Heart left ventricle (tissue), 13 donors: Measurements from ENCODE around the gene NRCAM.

Experiments used
- POLR2A ChIP-seq, 2 donors: fragments of 450-650 bp; IDR thresholded peaks; one replicate each; pipeline ENCODE4 v1.6.1; 2017; ENCODE audit warnings: antibody characterized with exemption in 2 of 2, mild to moderate bottlenecking in 2 of 2, moderate library complexity in 2 of 2
- TF ChIP-seq, protein P1 (sequence below), 12 donors: fragments of 200-600 bp; sonication (generic) in 4 of 12; IDR thresholded peaks; one replicate each; pipeline versions ENCODE4 v1.5.0 to v1.8.0; 2018 to 2022; ENCODE audit warnings: antibody characterized with exemption in 12 of 12, mild to moderate bottlenecking in 5 of 12
- donor health status: ischemic (EF 13 %, LVEDD 7.1; RV severe dilation, severe dysfunction).
- donor health status: DM: no; HTN: yes; CAD: no.
- donor health status: DM: no; HTN: no; CAD: no.
- donor health status: ischemic (EF 25% LVEDD 6.9; RV normal size, moderate dysfunction).
- donor health status: ischemic (EF 25% LVEDD 5.7; RV mildly dilated, moderate dysfunction).
- donor health status: ischemic (EF 35%, LVEDD 5.7; RV mildly dilated, moderate dysfunction).
- donor health status: nonischemic (EF 11% LVEDD 7.7; RV severe dilation, severe dysfunction).
- donor health status: DM: yes; HTN: yes; CAD: no.
- donor health status: PGD.
- donor health status: ischemic (EF 29% LVEDD 5.4; RV normal size, mild dysfunction).
- donor health status: nonischemic (EF 23%, LVEDD 6.1; RV moderate dilation, normal function).

DNA sequence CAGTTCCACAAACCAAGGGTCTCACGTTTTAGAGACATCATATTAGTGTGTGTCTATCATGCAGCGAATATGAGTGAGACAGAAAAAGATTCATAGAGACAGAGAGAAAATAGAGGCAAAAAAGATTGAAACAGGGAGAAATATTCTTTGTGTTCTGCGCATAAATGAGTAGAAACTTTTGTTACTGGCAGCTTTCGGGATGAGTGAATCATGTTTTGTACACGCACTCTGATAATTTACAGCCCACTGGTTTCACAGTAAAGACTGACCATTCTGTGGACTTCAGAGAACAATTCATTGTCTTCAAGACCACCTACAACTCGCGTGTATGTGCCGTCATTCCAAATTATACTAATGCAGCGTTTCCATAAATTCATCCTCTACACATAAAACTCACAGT is 60.2 kb downstream of the NRCAM start:
- TF ChIP-seq, protein P1, sequence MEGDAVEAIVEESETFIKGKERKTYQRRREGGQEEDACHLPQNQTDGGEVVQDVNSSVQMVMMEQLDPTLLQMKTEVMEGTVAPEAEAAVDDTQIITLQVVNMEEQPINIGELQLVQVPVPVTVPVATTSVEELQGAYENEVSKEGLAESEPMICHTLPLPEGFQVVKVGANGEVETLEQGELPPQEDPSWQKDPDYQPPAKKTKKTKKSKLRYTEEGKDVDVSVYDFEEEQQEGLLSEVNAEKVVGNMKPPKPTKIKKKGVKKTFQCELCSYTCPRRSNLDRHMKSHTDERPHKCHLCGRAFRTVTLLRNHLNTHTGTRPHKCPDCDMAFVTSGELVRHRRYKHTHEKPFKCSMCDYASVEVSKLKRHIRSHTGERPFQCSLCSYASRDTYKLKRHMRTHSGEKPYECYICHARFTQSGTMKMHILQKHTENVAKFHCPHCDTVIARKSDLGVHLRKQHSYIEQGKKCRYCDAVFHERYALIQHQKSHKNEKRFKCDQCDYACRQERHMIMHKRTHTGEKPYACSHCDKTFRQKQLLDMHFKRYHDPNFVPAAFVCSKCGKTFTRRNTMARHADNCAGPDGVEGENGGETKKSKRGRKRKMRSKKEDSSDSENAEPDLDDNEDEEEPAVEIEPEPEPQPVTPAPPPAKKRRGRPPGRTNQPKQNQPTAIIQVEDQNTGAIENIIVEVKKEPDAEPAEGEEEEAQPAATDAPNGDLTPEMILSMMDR (IDR thresholded peaks at IDR 0.05), result no peak
- TF ChIP-seq POLR2A (IDR thresholded peaks at IDR 0.05), result no peak
